ENCODE data around the gene DNAH14. TPM values are rescaled to one million over a fixed set of nuclear protein-coding genes. Genes with fewer than 3 reads are reported as not detected.

Gene DNAH14
- total and polyA plus RNA-seq, 8 donors = 13.2 to 21.3 (median 18.1) TPM

DNA sequence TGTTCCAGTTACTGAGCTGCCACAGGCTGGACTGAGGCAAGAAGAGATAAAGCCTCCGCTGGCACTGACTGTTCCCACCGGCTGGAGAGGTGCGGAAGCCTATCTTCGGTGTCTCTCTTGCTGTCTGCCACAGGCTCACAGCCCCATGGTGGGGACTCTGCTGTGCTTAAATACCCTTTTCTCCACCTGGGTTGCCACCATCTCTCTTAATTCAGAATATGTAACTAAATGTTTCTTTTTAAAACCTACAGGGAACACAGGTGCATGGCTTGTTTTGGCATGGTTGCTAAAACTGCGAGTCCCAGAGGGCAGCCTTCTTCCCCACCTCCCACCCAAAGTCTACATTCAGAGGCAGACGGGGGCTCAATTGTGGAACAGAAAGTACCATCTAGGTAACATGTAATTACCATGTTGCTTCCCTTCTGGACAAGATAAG is 506.5 kb downstream of the DNAH14 start:
- ATAC-seq (no peak), DNase-seq (no peak)
- intact Hi-C loops (cut with DNase I) = no loop called here
- TF ChIP-seq, protein P1, sequence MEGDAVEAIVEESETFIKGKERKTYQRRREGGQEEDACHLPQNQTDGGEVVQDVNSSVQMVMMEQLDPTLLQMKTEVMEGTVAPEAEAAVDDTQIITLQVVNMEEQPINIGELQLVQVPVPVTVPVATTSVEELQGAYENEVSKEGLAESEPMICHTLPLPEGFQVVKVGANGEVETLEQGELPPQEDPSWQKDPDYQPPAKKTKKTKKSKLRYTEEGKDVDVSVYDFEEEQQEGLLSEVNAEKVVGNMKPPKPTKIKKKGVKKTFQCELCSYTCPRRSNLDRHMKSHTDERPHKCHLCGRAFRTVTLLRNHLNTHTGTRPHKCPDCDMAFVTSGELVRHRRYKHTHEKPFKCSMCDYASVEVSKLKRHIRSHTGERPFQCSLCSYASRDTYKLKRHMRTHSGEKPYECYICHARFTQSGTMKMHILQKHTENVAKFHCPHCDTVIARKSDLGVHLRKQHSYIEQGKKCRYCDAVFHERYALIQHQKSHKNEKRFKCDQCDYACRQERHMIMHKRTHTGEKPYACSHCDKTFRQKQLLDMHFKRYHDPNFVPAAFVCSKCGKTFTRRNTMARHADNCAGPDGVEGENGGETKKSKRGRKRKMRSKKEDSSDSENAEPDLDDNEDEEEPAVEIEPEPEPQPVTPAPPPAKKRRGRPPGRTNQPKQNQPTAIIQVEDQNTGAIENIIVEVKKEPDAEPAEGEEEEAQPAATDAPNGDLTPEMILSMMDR (IDR thresholded peaks at IDR 0.05) = no peak
- Histone ChIP-seq H3K4me1 (no peaks in the 10 kb centered on the region), H3K27me3 (no peaks in the 10 kb centered on the region), H3K36me3 (no peaks in the 10 kb centered on the region), H3K27ac (no peak overlapping the region), H3K9me3 (no peaks in the 10 kb centered on the region), H3K4me3 (no peak overlapping the region)

DNA sequence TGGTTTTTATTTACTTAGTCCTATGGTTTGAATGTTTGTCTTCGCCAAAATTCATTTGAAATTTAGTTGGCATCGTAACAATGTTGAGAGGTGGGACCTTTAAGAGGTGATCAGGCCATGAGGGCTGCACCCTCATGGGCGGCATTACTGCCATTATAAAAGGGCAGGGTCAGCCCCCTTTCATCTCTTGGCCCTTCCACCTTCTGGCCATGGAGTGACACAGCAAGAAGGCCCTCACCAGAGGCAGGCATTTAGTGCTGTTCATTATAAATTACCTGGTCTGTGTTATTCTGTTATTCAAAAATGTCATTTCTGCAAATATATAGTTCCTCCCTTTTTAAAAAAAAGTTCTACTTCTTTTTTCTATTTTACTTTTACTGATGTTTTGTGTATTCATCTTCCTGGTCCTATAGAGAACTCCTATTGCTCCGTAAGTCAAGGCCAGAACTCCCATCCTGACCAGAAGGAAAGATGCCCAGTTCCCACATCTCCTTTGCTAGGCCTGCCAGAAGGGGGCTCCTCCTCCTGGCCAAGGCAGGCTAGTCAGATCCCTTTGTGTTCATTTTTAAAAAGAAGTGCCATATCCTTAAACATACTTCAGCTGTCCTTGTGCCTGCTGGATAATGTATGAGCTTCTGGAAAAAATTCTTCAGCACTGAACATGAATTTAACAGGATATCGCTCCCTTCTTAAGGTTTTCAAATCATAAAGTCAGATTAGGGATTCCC is 508.4 kb downstream of the DNAH14 start:
- Histone ChIP-seq H3K4me3 (no peak overlapping the region), H3K9me3 (no peaks in the 10 kb centered on the region), H3K4me1 (peaks cover 0 to 14% of the 10 kb centered on the region in 2 donors), H3K36me3 (no peaks in the 10 kb centered on the region), H3K27me3 (no peaks in the 10 kb centered on the region), H3K27ac (no peak overlapping the region)
- no peak for DNase-seq
- ATAC-seq = peak; percentile 33
- intact Hi-C loops (cut with DNase I) = no loop called here
- TF ChIP-seq, protein P1 (IDR thresholded peaks at IDR 0.05) = peak; percentile 22 to 23

DNA sequence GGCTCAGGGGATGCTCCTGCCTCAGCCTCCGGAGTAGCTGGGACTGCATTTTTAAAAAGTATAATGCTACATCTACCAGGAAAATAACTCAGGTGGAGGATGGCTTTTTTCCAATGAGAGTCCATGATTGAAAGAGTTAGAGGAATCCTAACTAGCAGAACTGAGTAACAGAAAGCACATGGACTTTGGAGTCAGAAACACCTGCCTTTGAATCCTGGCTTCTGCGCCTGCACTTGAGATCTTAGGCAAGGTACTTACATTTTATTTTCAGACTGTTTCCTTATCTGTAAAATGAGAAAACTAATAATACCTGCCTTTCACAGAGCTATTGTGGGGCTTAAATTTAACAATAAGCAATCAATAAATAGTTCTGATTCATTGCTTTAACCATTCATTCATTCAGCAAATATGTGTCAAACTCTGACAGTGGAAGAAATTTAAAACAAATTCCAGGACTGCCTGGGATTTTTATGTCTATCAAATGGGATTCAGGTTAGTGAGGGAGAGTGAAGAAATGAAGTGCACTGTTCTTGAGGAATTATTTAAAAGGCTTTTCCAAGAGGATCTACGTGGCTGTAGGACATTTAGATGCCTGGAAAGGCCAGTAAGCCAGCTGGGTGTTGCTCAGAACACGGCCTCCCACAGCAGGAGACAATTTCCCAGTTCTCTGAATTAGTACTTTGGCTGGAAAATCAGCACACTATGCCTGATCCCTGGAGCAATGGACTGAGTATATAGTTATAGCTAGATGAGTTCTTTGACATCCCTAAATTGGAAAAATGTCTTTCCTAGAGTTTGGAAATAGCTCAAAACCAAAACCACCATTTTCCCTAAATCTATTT is 511.1 kb downstream of the DNAH14 start:
- H3K36me3 ChIP-seq = no peaks in the 10 kb centered on the region
- intact Hi-C loops (cut with DNase I) = no loop called here
- no peaks in the 10 kb centered on the region for H3K27me3 ChIP-seq
- TF ChIP-seq, protein P1 (IDR thresholded peaks at IDR 0.05) = no peak
- ATAC-seq (no peak), DNase-seq (no peak)
- no peak overlapping the region for H3K4me3 ChIP-seq
- H3K27ac ChIP-seq = no peak overlapping the region
- peaks cover 5 to 41% of the 10 kb centered on the region in 2 donors for H3K4me1 ChIP-seq
- H3K9me3 ChIP-seq = no peaks in the 10 kb centered on the region

GRCh38 chr1:225441314-225442122 is 512.0 kb downstream of the DNAH14 start:
- no peaks in the 10 kb centered on the region for H3K27me3 ChIP-seq
- intact Hi-C loops (cut with DNase I) = no loop called here
- TF ChIP-seq, protein P1 (IDR thresholded peaks at IDR 0.05) = no peak
- H3K4me3 ChIP-seq = no peak overlapping the region
- H3K9me3 ChIP-seq = no peaks in the 10 kb centered on the region
- ATAC-seq (peak; percentile 10), DNase-seq (no peak)
- peaks cover 10 to 50% of the 10 kb centered on the region in 2 donors for H3K4me1 ChIP-seq
- H3K27ac ChIP-seq = no peak overlapping the region
- H3K36me3 ChIP-seq = no peaks in the 10 kb centered on the region
